ENCODE data around the gene PNMT. TPM values are rescaled to one million over a fixed set of nuclear protein-coding genes. Genes with fewer than 3 reads are reported as not detected.
A peak's percentile ranks its signal among the peaks of the same experiment; 100 is the strongest.

The PNMT gene
- total RNA-seq, 3 donors from 2014 or later (not counting 1 experiment from before 2014, with no cell fraction given): 1.2 to 2.5 (median 2.2) TPM

DNA sequence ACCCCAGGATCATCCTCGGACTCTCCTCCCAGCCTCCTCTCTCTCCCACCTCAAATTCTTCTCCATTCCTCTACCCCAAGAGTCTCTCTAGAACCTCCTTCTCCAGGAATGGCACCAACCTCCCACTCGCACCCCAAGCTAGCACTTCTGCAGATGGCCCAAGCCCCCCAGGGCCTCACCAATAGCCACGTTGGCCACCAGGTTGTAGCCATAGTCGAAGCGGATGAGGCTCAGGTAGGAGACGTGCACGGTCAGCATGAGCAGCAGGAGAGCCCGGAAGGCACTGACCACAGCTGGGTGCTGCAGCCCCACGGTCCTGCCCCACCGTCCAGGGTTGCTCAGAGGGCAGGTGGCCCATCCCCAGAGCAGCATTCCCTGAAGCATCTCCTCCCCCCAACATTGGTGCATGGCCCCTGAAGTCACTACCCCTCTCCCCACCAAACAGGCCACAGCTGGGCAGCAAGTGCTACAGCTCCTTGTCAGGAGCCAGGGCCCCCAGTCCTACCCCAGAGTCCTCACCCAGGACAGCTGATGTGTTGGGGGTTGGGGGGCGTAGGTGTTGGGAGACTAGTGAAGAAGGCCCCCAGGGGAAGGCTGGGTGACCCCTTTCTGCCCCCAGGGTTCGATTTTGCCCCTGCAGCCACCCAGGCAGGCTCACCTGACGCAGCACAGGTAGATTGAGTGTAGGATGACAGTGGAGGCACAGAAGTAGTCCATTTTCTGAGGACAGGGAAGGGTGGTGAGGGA is 5.3 kb downstream of the PNMT start:
- 84% methylated on average over 13 of the region's 13 CpGs for WGBS (ENCODE audit: insufficient coverage)
- no peaks in the 10 kb centered on the region for H3K9me3 Mint-ChIP-seq
- Histone ChIP-seq H3K4me3 (ENCODE audit: low read length) (no peak overlapping the region), H3K36me3 (ENCODE audit: control insufficient read depth, insufficient read depth, low read length) (no peaks in the 10 kb centered on the region), H3K27me3 (ENCODE audit: control insufficient read depth, insufficient read depth, low read length) (peaks cover 3% of the 10 kb centered on the region), H3K9me3 (ENCODE audit: control insufficient read depth, insufficient read depth, low read length) (no peaks in the 10 kb centered on the region), H3K4me1 (ENCODE audit: control insufficient read depth, insufficient read depth, low read length) (peaks cover 49% of the 10 kb centered on the region), H3K27ac (ENCODE audit: low read length) (no peak overlapping the region)
- ATAC-seq: no peak
- peaks cover 34 to 50% of the 10 kb centered on the region in 2 donors for H3K4me1 Mint-ChIP-seq
- TF ChIP-seq, protein P1, sequence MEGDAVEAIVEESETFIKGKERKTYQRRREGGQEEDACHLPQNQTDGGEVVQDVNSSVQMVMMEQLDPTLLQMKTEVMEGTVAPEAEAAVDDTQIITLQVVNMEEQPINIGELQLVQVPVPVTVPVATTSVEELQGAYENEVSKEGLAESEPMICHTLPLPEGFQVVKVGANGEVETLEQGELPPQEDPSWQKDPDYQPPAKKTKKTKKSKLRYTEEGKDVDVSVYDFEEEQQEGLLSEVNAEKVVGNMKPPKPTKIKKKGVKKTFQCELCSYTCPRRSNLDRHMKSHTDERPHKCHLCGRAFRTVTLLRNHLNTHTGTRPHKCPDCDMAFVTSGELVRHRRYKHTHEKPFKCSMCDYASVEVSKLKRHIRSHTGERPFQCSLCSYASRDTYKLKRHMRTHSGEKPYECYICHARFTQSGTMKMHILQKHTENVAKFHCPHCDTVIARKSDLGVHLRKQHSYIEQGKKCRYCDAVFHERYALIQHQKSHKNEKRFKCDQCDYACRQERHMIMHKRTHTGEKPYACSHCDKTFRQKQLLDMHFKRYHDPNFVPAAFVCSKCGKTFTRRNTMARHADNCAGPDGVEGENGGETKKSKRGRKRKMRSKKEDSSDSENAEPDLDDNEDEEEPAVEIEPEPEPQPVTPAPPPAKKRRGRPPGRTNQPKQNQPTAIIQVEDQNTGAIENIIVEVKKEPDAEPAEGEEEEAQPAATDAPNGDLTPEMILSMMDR (IDR thresholded peaks at IDR 0.05): no peak
- no peaks in the 10 kb centered on the region for H3K27me3 Mint-ChIP-seq (ENCODE audit: low read depth in 2 of 2)
- no peaks in the 10 kb centered on the region for H3K36me3 Mint-ChIP-seq
- intact Hi-C loops (cut with micrococcal nuclease): loop anchor here (10.0 kb wide), 1 partner anchor 61 kb away; the partner anchor contains the start of genes GRB7 and MIEN1
- H3K27ac Mint-ChIP-seq: no peak overlapping the region
- H3K4me3 Mint-ChIP-seq: no peak overlapping the region
- DNase-seq: no peak

DNA sequence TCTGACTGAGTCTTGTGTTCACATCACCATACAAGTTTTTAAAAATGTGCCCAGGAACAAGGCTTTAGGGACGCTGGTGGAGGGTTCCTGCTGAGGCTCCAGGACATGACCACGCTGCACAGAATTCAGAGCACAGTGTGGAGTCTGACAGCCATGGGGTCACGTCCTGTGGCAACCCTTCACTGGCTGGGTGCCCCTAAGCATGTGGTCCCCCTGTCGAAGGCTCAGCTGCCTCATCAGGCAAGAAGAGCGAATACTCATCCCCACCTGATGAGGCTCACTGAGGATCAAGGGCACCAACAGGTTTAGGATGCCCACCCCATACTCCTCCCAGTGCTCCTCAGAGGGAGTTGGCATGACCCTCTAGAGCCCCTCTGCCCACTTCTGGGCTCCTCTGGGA is 5.9 kb downstream of the PNMT start:
- intact Hi-C loops (cut with micrococcal nuclease): loop anchor here (10.0 kb wide), 1 partner anchor 61 kb away; the partner anchor contains the start of genes GRB7 and MIEN1
- H3K36me3 ChIP-seq (ENCODE audit: control insufficient read depth, insufficient read depth, low read length): no peaks in the 10 kb centered on the region
- Mint-ChIP-seq H3K9me3 (no peaks in the 10 kb centered on the region), H3K4me3 (no peak overlapping the region), H3K27ac (no peak overlapping the region), H3K4me1 (peaks cover 37 to 53% of the 10 kb centered on the region in 2 donors), H3K27me3 (ENCODE audit: low read depth in 2 of 2) (no peaks in the 10 kb centered on the region), H3K36me3 (no peaks in the 10 kb centered on the region)
- no peak overlapping the region for H3K27ac ChIP-seq (ENCODE audit: low read length)
- DNase-seq: no peak
- no peaks in the 10 kb centered on the region for H3K9me3 ChIP-seq (ENCODE audit: control insufficient read depth, insufficient read depth, low read length)
- H3K27me3 ChIP-seq (ENCODE audit: control insufficient read depth, insufficient read depth, low read length): peaks cover 3% of the 10 kb centered on the region
- peaks cover 50% of the 10 kb centered on the region for H3K4me1 ChIP-seq (ENCODE audit: control insufficient read depth, insufficient read depth, low read length)
- H3K4me3 ChIP-seq (ENCODE audit: low read length): no peak overlapping the region
- 87% methylated on average over 5 of the region's 5 CpGs for WGBS (ENCODE audit: insufficient coverage)
- TF ChIP-seq, protein P1 (IDR thresholded peaks at IDR 0.05): no peak
- no peak for ATAC-seq

- H3K4me1 Mint-ChIP-seq: peaks cover 44 to 59% of the 10 kb centered on the region in 2 donors
- H3K27ac Mint-ChIP-seq: peak overlapping the region in 1 of 2 donors; percentile 98
- Histone ChIP-seq H3K9me3 (ENCODE audit: control insufficient read depth, insufficient read depth, low read length) (no peaks in the 10 kb centered on the region), H3K27ac (ENCODE audit: low read length) (peak overlapping the region; percentile 62), H3K36me3 (ENCODE audit: control insufficient read depth, insufficient read depth, low read length) (no peaks in the 10 kb centered on the region), H3K4me3 (ENCODE audit: low read length) (no peak overlapping the region), H3K4me1 (ENCODE audit: control insufficient read depth, insufficient read depth, low read length) (peaks cover 57% of the 10 kb centered on the region), H3K27me3 (ENCODE audit: control insufficient read depth, insufficient read depth, low read length) (peaks cover 3% of the 10 kb centered on the region)
- DNase-seq (no peak), ATAC-seq (no peak)
- H3K36me3 Mint-ChIP-seq: no peaks in the 10 kb centered on the region
- no peak overlapping the region for H3K4me3 Mint-ChIP-seq
- WGBS (ENCODE audit: insufficient coverage): 58% methylated on average over 10 of the region's 11 CpGs
- H3K9me3 Mint-ChIP-seq: no peaks in the 10 kb centered on the region
- no peaks in the 10 kb centered on the region for H3K27me3 Mint-ChIP-seq (ENCODE audit: low read depth in 2 of 2)
- TF ChIP-seq, protein P1 (IDR thresholded peaks at IDR 0.05): no peak
- intact Hi-C loops (cut with micrococcal nuclease): loop anchor here (5.0 to 10.0 kb wide), 2 partner anchors 38 to 60 kb away; partner anchors contain the start of genes GRB7, MIEN1 and STARD3
These were observed 6.6 kb downstream of the PNMT start for GRCh38 chr17:39674702-39675389.
